ENCODE measurements around the gene ZNF407.

DNA sequence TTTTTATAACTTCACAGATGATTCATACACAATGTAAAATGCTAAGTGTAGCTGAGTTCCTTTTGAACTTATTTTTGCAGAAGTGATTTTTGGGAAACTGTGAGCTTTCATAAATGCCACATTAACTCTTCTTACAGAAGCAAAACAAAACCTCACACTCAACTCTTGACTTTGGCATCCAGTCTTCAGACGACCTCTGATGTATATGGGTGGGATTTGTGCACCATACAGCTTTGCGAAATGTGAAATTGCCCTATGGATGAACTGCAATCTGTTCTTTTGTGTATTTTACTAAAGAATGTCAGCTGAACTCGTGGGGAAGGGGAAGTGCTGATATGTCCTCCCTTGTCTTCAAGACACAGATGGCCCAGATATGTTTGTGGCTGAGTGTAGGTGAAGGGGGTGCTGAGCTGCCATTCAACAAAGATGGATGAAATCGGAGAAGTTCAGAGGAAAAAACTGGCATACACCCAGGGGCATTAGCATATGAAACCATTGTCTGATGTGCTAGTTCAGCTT, 393.0 kb downstream of the ZNF407 start:
- TF ChIP-seq, protein P1, sequence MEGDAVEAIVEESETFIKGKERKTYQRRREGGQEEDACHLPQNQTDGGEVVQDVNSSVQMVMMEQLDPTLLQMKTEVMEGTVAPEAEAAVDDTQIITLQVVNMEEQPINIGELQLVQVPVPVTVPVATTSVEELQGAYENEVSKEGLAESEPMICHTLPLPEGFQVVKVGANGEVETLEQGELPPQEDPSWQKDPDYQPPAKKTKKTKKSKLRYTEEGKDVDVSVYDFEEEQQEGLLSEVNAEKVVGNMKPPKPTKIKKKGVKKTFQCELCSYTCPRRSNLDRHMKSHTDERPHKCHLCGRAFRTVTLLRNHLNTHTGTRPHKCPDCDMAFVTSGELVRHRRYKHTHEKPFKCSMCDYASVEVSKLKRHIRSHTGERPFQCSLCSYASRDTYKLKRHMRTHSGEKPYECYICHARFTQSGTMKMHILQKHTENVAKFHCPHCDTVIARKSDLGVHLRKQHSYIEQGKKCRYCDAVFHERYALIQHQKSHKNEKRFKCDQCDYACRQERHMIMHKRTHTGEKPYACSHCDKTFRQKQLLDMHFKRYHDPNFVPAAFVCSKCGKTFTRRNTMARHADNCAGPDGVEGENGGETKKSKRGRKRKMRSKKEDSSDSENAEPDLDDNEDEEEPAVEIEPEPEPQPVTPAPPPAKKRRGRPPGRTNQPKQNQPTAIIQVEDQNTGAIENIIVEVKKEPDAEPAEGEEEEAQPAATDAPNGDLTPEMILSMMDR (IDR thresholded peaks at IDR 0.05; ENCODE audit: borderline replicate concordance, extremely low read depth, low read length, poor library complexity, severe bottlenecking), result no peak
- TF ChIP-seq EZH2 (IDR thresholded peaks at IDR 0.05; ENCODE audit: borderline replicate concordance, low read depth, low read length, severe bottlenecking), result no peak

Data from DND-41 (cell line).